K562 (cell line): ENCODE data around the gene B3GNT9. TPM values are rescaled to one million over a fixed set of nuclear protein-coding genes. Genes with fewer than 3 reads are reported as not detected.

Experiments
- GABPB2 ChIP-seq: fragments of 250-450 bp; sonication (Bioruptor Pico); conservative IDR thresholded peaks from 2 replicates; pipeline ENCODE4 v1.5.1; 2021; ENCODE audit warnings: mild to moderate bottlenecking
- HMGN3 ChIP-seq: IDR thresholded peaks from 2 replicates; pipeline ENCODE4 v1.6.1; 2011; ENCODE audit warnings: borderline replicate concordance, low read depth, mild to moderate bottlenecking, mixed read lengths, low read length; ENCODE audit not compliant: insufficient read length; ENCODE audit errors: extremely low read depth
- SMARCE1 ChIP-seq: fragments of 450-650 bp; IDR thresholded peaks from 2 replicates; pipeline ENCODE4 v1.7.1; 2016; ENCODE audit warnings: mild to moderate bottlenecking
- TCF7 ChIP-seq: sonication (generic); IDR thresholded peaks from 2 replicates; pipeline ENCODE4 v1.6.1; 2016; ENCODE audit warnings: antibody characterized with exemption, borderline replicate concordance
- ZNF165 ChIP-seq: fragments of 250-450 bp; sonication (Bioruptor Pico); IDR thresholded peaks from 2 replicates; pipeline ENCODE4 v1.4.0; 2020; ENCODE audit warnings: borderline replicate concordance
- ZNF561 ChIP-seq: fragments of 450-650 bp; formaldehyde crosslinking; conservative IDR thresholded peaks from 2 replicates; pipeline ENCODE4 v1.4.0; 2020; ENCODE audit warnings: mild to moderate bottlenecking, moderate library complexity
- polyA plus RNA-seq, 8 experiments: library from polyadenylated mRNA; depleted of rRNA in 4 of 8; stranded (reverse) in 5 of 8; unstranded in 3 of 8; fragments of >200 nt; fragmentation: Nextera tagmentation in 2 of 8; fragmentation: Illumina TruSeq in 1 of 8; extraction: Ambion mirVana in 2 of 8; extraction: Trizol in 1 of 8; gene quantifications; 2 replicates each; pipeline versions ENCODE4 v1.2.1 to v1.2.3, GENCODE V29; 2011 to 2014; ENCODE audit warnings: inconsistent platforms in 1 of 8, missing spikeins in 1 of 8
- total RNA-seq, 7 experiments: library from RNA; depleted of rRNA in 6 of 7; stranded (reverse); fragments of >200 nt in 6 of 7; fragmentation: Illumina TruSeq in 2 of 7; extraction: Trizol in 2 of 7; gene quantifications; 2 replicates each; pipeline versions ENCODE4 v1.2.1 to v1.2.3, GENCODE V29; 2011 to 2021; ENCODE audit warnings: low replicate concordance in 1 of 7

B3GNT9 gene
- total and polyA plus RNA-seq, 9 of the 15 experiments (the other 6 are each of a cell fraction or from before 2014, with no cell fraction given) = 0.01 to 1.8 (median 1.1) TPM; not detected in 1

GRCh38 chr16:67098599-67098998, 52.2 kb downstream of the B3GNT9 start (continued):
- TF ChIP-seq HMGN3 (no peak), TCF7 (no peak), GABPB2 (no peak), ZNF561 (CRISPR knock-in tag) (no peak), ZNF165 (CRISPR knock-in tag) (no peak), SMARCE1 (no peak)

Other genes with a start within 250 kb of the B3GNT9 start
Only the 7 nearest of the 23 such genes appear.
- 13.8 and 19.7 TPM in 2 replicates for gene PHAF1, start 41.1 kb downstream of the B3GNT9 start, total RNA-seq (2014; rRNA removed)
- gene PHAF1, start 41.1 kb downstream of the B3GNT9 start, total RNA-seq (2014; rRNA removed; fragmentation: Illumina TruSeq; extraction: Trizol) = 12.9 and 13.5 TPM in 2 replicates
- gene PHAF1, start 41.1 kb downstream of the B3GNT9 start, total RNA-seq (2015; rRNA removed; fragmentation: Illumina TruSeq; extraction: Trizol) = 13.1 and 15.7 TPM in 2 replicates
- gene PHAF1, start 41.1 kb downstream of the B3GNT9 start, total RNA-seq (2021) = 13.8 and 14.1 TPM in 2 replicates
- 25.4 and 30.6 TPM in 2 replicates for gene PHAF1, start 41.1 kb downstream of the B3GNT9 start, polyA plus RNA-seq (2011; rRNA removed)
- gene PHAF1, start 41.1 kb downstream of the B3GNT9 start, polyA plus RNA-seq (2014; fragmentation: Illumina TruSeq; extraction: Trizol) = 14.9 and 19.6 TPM in 2 replicates
- gene PHAF1, start 41.1 kb downstream of the B3GNT9 start, polyA plus RNA-seq (2014; fragmentation: Nextera tagmentation; extraction: Ambion mirVana) = 1 to 10 TPM; 5.1 to 7.6 TPM
- 11.3 and 15.0 TPM in 2 replicates for gene PHAF1, start 41.1 kb downstream of the B3GNT9 start, polyA plus RNA-seq (2014; rRNA removed)
- gene TRADD, start 8.9 kb upstream of the B3GNT9 start, total RNA-seq (2014; rRNA removed) = 11.9 and 18.0 TPM in 2 replicates
- 2.9 and 3.0 TPM in 2 replicates for gene TRADD, start 8.9 kb upstream of the B3GNT9 start, total RNA-seq (2014; rRNA removed; fragmentation: Illumina TruSeq; extraction: Trizol)
- 5.4 and 5.6 TPM in 2 replicates for gene TRADD, start 8.9 kb upstream of the B3GNT9 start, total RNA-seq (2015; rRNA removed; fragmentation: Illumina TruSeq; extraction: Trizol)
- gene TRADD, start 8.9 kb upstream of the B3GNT9 start, total RNA-seq (2021) = 11.8 and 12.2 TPM in 2 replicates
- gene TRADD, start 8.9 kb upstream of the B3GNT9 start, polyA plus RNA-seq (2011; rRNA removed) = 8.3 and 8.8 TPM in 2 replicates
- gene TRADD, start 8.9 kb upstream of the B3GNT9 start, polyA plus RNA-seq (2014; fragmentation: Illumina TruSeq; extraction: Trizol) = 3.0 and 5.2 TPM in 2 replicates
- 1 to 10 TPM in 1 of 2 experiments, under 1 TPM in 1; 0.76 to 1.7 TPM for gene TRADD, start 8.9 kb upstream of the B3GNT9 start, polyA plus RNA-seq (2014; fragmentation: Nextera tagmentation; extraction: Ambion mirVana)
- 14.6 and 17.1 TPM in 2 replicates for gene TRADD, start 8.9 kb upstream of the B3GNT9 start, polyA plus RNA-seq (2014; rRNA removed)
- gene FBXL8, start 9.0 kb upstream of the B3GNT9 start, total RNA-seq (2014; rRNA removed) = 12.5 and 14.5 TPM in 2 replicates
- 4.0 and 4.7 TPM in 2 replicates for gene FBXL8, start 9.0 kb upstream of the B3GNT9 start, total RNA-seq (2014; rRNA removed; fragmentation: Illumina TruSeq; extraction: Trizol)
- gene FBXL8, start 9.0 kb upstream of the B3GNT9 start, total RNA-seq (2015; rRNA removed; fragmentation: Illumina TruSeq; extraction: Trizol) = 5.4 and 5.8 TPM in 2 replicates
- gene FBXL8, start 9.0 kb upstream of the B3GNT9 start, total RNA-seq (2021) = 17.6 and 22.1 TPM in 2 replicates
- 10.9 and 18.2 TPM in 2 replicates for gene FBXL8, start 9.0 kb upstream of the B3GNT9 start, polyA plus RNA-seq (2011; rRNA removed)
- 4.4 and 7.4 TPM in 2 replicates for gene FBXL8, start 9.0 kb upstream of the B3GNT9 start, polyA plus RNA-seq (2014; fragmentation: Illumina TruSeq; extraction: Trizol)
- under 1 TPM in 1 of 2 experiments, not detected in 1; 0.08 TPM for gene FBXL8, start 9.0 kb upstream of the B3GNT9 start, polyA plus RNA-seq (2014; fragmentation: Nextera tagmentation; extraction: Ambion mirVana)
- 28.2 and 28.8 TPM in 2 replicates for gene FBXL8, start 9.0 kb upstream of the B3GNT9 start, polyA plus RNA-seq (2014; rRNA removed)
- gene HSF4, start 13.7 kb upstream of the B3GNT9 start, total RNA-seq (2014; rRNA removed) = 8.3 and 13.2 TPM in 2 replicates
- 3.4 and 5.3 TPM in 2 replicates for gene HSF4, start 13.7 kb upstream of the B3GNT9 start, total RNA-seq (2014; rRNA removed; fragmentation: Illumina TruSeq; extraction: Trizol)
- gene HSF4, start 13.7 kb upstream of the B3GNT9 start, total RNA-seq (2015; rRNA removed; fragmentation: Illumina TruSeq; extraction: Trizol) = 9.7 and 9.8 TPM in 2 replicates
- gene HSF4, start 13.7 kb upstream of the B3GNT9 start, total RNA-seq (2021) = 22.6 and 25.2 TPM in 2 replicates
- 7.3 and 19.2 TPM in 2 replicates for gene HSF4, start 13.7 kb upstream of the B3GNT9 start, polyA plus RNA-seq (2011; rRNA removed)
- gene HSF4, start 13.7 kb upstream of the B3GNT9 start, polyA plus RNA-seq (2014; fragmentation: Illumina TruSeq; extraction: Trizol) = 9.2 and 12.8 TPM in 2 replicates
- gene HSF4, start 13.7 kb upstream of the B3GNT9 start, polyA plus RNA-seq (2014; fragmentation: Nextera tagmentation; extraction: Ambion mirVana) = under 1 TPM in 1 of 2 experiments, not detected in 1; 0.50 TPM
- 21.4 and 35.4 TPM in 2 replicates for gene HSF4, start 13.7 kb upstream of the B3GNT9 start, polyA plus RNA-seq (2014; rRNA removed)
- 5.4 and 8.3 TPM in 2 replicates for gene NOL3, start 19.5 kb upstream of the B3GNT9 start, total RNA-seq (2014; rRNA removed)
- gene NOL3, start 19.5 kb upstream of the B3GNT9 start, total RNA-seq (2014; rRNA removed; fragmentation: Illumina TruSeq; extraction: Trizol) = 3.4 and 4.3 TPM in 2 replicates
- 4.1 and 5.0 TPM in 2 replicates for gene NOL3, start 19.5 kb upstream of the B3GNT9 start, total RNA-seq (2015; rRNA removed; fragmentation: Illumina TruSeq; extraction: Trizol)
- gene NOL3, start 19.5 kb upstream of the B3GNT9 start, total RNA-seq (2021) = 7.0 and 9.3 TPM in 2 replicates
- gene NOL3, start 19.5 kb upstream of the B3GNT9 start, polyA plus RNA-seq (2011; rRNA removed) = 8.4 and 13.5 TPM in 2 replicates
- 7.6 and 8.2 TPM in 2 replicates for gene NOL3, start 19.5 kb upstream of the B3GNT9 start, polyA plus RNA-seq (2014; fragmentation: Illumina TruSeq; extraction: Trizol)
- gene NOL3, start 19.5 kb upstream of the B3GNT9 start, polyA plus RNA-seq (2014; fragmentation: Nextera tagmentation; extraction: Ambion mirVana) = under 1 TPM; 0.45 to 0.69 TPM
- gene NOL3, start 19.5 kb upstream of the B3GNT9 start, polyA plus RNA-seq (2014; rRNA removed) = 12.2 and 14.0 TPM in 2 replicates
- gene MATCAP1, start 33.0 kb upstream of the B3GNT9 start, total RNA-seq (2014; rRNA removed) = 10.3 and 13.2 TPM in 2 replicates
- 5.6 and 6.0 TPM in 2 replicates for gene MATCAP1, start 33.0 kb upstream of the B3GNT9 start, total RNA-seq (2014; rRNA removed; fragmentation: Illumina TruSeq; extraction: Trizol)
- gene MATCAP1, start 33.0 kb upstream of the B3GNT9 start, total RNA-seq (2015; rRNA removed; fragmentation: Illumina TruSeq; extraction: Trizol) = 9.2 and 9.9 TPM in 2 replicates
- gene MATCAP1, start 33.0 kb upstream of the B3GNT9 start, total RNA-seq (2021) = 16.6 and 16.9 TPM in 2 replicates
- gene MATCAP1, start 33.0 kb upstream of the B3GNT9 start, polyA plus RNA-seq (2011; rRNA removed) = 13.4 and 17.8 TPM in 2 replicates
- 10.6 and 12.0 TPM in 2 replicates for gene MATCAP1, start 33.0 kb upstream of the B3GNT9 start, polyA plus RNA-seq (2014; fragmentation: Illumina TruSeq; extraction: Trizol)
- gene MATCAP1, start 33.0 kb upstream of the B3GNT9 start, polyA plus RNA-seq (2014; fragmentation: Nextera tagmentation; extraction: Ambion mirVana) = 1 to 10 TPM; 3.4 to 3.8 TPM
- gene MATCAP1, start 33.0 kb upstream of the B3GNT9 start, polyA plus RNA-seq (2014; rRNA removed) = 20.5 and 27.5 TPM in 2 replicates
- gene EXOC3L1, start 39.1 kb upstream of the B3GNT9 start, total RNA-seq (2014; rRNA removed) = 0.12 TPM in 1 of 2 replicates, not detected in the other
- gene EXOC3L1, start 39.1 kb upstream of the B3GNT9 start, total RNA-seq (2014; rRNA removed; fragmentation: Illumina TruSeq; extraction: Trizol) = not detected in 2 replicates
- gene EXOC3L1, start 39.1 kb upstream of the B3GNT9 start, total RNA-seq (2015; rRNA removed; fragmentation: Illumina TruSeq; extraction: Trizol) = not detected in 2 replicates
- gene EXOC3L1, start 39.1 kb upstream of the B3GNT9 start, total RNA-seq (2021) = not detected in 2 replicates
- gene EXOC3L1, start 39.1 kb upstream of the B3GNT9 start, polyA plus RNA-seq (2011; rRNA removed) = 0.08 TPM in 1 of 2 replicates, not detected in the other
- gene EXOC3L1, start 39.1 kb upstream of the B3GNT9 start, polyA plus RNA-seq (2014; fragmentation: Illumina TruSeq; extraction: Trizol) = not detected in 2 replicates
- not detected for gene EXOC3L1, start 39.1 kb upstream of the B3GNT9 start, polyA plus RNA-seq (2014; fragmentation: Nextera tagmentation; extraction: Ambion mirVana)
- not detected in 2 replicates for gene EXOC3L1, start 39.1 kb upstream of the B3GNT9 start, polyA plus RNA-seq (2014; rRNA removed)